Mammary epithelial cell (primary cell): ENCODE measurements around the gene L1CAM.

Experiments
- CTCF ChIP-seq, 2 donors: IDR thresholded peaks in 1 of 2; conservative IDR thresholded peaks in 1 of 2; 2 replicates each; pipeline ENCODE4 v1.5.1; 2011 to 2012; ENCODE audit warnings: inconsistent platforms in 2 of 2, low read length in 2 of 2, mild to moderate bottlenecking in 2 of 2, control low read depth in 1 of 2, low read depth in 1 of 2; ENCODE audit not compliant: insufficient read depth in 1 of 2; ENCODE audit errors: extremely low read depth in 1 of 2
- EZH2 ChIP-seq: IDR thresholded peaks from 2 replicates; pipeline ENCODE4 v1.6.1; 2012; ENCODE audit warnings: low read length, inconsistent platforms, borderline replicate concordance

GRCh38 chrX:153931748-153932147 is 45.8 kb upstream of the L1CAM start:
- no peak for TF ChIP-seq CTCF (conservative IDR thresholded peaks at IDR 0.05 in 1 of 2, IDR thresholded peaks at IDR 0.05 in 1 of 2; ENCODE audit: extremely low read depth in 1 of 2, insufficient read depth in 1 of 2, low read depth in 1 of 2, low read length in 2 of 2)
- TF ChIP-seq EZH2 = no peak
